ENCODE measurements around the gene DUSP1. TPM values are rescaled to one million over a fixed set of nuclear protein-coding genes. Genes with fewer than 3 reads are reported as not detected.

The DUSP1 gene
- total and polyA plus RNA-seq, 10 of the 15 experiments (the other 5 are each of a cell fraction or from before 2014, with no cell fraction given) = 1.4 to 6.2 (median 3.9) TPM

- TF ChIP-seq TCF3 (IDR thresholded peaks at IDR 0.05; ENCODE audit: borderline replicate concordance, insufficient read depth, low read depth, low read length) = no peak
- TF ChIP-seq DPF2 (IDR thresholded peaks at IDR 0.05) = 0 out of 2 replicates have a peak, but pooled peaks have one; percentile 69
- TF ChIP-seq PRDM15 (CRISPR knock-in tag; IDR thresholded peaks at IDR 0.05) = no peak
- TF ChIP-seq WRNIP1 (IDR thresholded peaks at IDR 0.05; ENCODE audit: borderline replicate concordance, low read depth, low read length) = no peak
- TF ChIP-seq SIX5 (IDR thresholded peaks at IDR 0.05; ENCODE audit: low read depth, low read length, severe bottlenecking) = no peak
- TF ChIP-seq MTA2 (IDR thresholded peaks at IDR 0.05; ENCODE audit: low read depth) = 0 out of 2 replicates have a peak, but pooled peaks have one; percentile 12
- no peak for TF ChIP-seq IRF5 (IDR thresholded peaks at IDR 0.05; ENCODE audit: borderline replicate concordance)
- TF ChIP-seq ZNF592 (IDR thresholded peaks at IDR 0.05) = no peak
- TF ChIP-seq RELA (IDR thresholded peaks at IDR 0.05; ENCODE audit: borderline replicate concordance, partially characterized antibody) = no peak
- TF ChIP-seq SMARCA5 (IDR thresholded peaks at IDR 0.05) = no peak
- TF ChIP-seq NR2F1 (conservative IDR thresholded peaks at IDR 0.05) = no peak; the same call in 1 of the 2 replicates
- TF ChIP-seq, protein P1, sequence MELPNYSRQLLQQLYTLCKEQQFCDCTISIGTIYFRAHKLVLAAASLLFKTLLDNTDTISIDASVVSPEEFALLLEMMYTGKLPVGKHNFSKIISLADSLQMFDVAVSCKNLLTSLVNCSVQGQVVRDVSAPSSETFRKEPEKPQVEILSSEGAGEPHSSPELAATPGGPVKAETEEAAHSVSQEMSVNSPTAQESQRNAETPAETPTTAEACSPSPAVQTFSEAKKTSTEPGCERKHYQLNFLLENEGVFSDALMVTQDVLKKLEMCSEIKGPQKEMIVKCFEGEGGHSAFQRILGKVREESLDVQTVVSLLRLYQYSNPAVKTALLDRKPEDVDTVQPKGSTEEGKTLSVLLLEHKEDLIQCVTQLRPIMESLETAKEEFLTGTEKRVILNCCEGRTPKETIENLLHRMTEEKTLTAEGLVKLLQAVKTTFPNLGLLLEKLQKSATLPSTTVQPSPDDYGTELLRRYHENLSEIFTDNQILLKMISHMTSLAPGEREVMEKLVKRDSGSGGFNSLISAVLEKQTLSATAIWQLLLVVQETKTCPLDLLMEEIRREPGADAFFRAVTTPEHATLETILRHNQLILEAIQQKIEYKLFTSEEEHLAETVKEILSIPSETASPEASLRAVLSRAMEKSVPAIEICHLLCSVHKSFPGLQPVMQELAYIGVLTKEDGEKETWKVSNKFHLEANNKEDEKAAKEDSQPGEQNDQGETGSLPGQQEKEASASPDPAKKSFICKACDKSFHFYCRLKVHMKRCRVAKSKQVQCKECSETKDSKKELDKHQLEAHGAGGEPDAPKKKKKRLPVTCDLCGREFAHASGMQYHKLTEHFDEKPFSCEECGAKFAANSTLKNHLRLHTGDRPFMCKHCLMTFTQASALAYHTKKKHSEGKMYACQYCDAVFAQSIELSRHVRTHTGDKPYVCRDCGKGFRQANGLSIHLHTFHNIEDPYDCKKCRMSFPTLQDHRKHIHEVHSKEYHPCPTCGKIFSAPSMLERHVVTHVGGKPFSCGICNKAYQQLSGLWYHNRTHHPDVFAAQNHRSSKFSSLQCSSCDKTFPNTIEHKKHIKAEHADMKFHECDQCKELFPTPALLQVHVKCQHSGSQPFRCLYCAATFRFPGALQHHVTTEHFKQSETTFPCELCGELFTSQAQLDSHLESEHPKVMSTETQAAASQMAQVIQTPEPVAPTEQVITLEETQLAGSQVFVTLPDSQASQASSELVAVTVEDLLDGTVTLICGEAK (IDR thresholded peaks at IDR 0.05; ENCODE audit: borderline replicate concordance) = no peak
- TF ChIP-seq HDAC6 (IDR thresholded peaks at IDR 0.05; ENCODE audit: unreplicated experiment) = no peak
- no peak for TF ChIP-seq YBX1 (IDR thresholded peaks at IDR 0.05)
- TF ChIP-seq TCF12 (IDR thresholded peaks at IDR 0.05; ENCODE audit: low read depth, low read length) = 0 out of 2 replicates have a peak, but pooled peaks have one; percentile 29
- no peak for TF ChIP-seq FOXK2 (IDR thresholded peaks at IDR 0.05)
- peak in 1 of 2 experiments; percentile 54; a peak in 1 of 4 replicates for TF ChIP-seq BHLHE40 (IDR thresholded peaks at IDR 0.05; ENCODE audit: borderline replicate concordance in 1 of 2, low read depth in 2 of 2, low read length in 1 of 2)
- TF ChIP-seq RBBP5 (conservative IDR thresholded peaks at IDR 0.05) = no peak
- TF ChIP-seq LARP7 (IDR thresholded peaks at IDR 0.05) = no peak
These were observed 671 bp downstream of the DUSP1 start (continued) for GRCh38 chr5:172770374-172770674.

All from GM12878 (cell line).